ENCODE measurements around the gene GATAD2A. TPM values are rescaled to one million over a fixed set of nuclear protein-coding genes. Genes with fewer than 3 reads are reported as not detected.
A peak's percentile ranks its signal among the peaks of the same experiment; 100 is the strongest.

GATAD2A gene
- total RNA-seq, 6 experiments from 2014 or later, result 23.9 to 59.6 (median 39.2) TPM

DNA sequence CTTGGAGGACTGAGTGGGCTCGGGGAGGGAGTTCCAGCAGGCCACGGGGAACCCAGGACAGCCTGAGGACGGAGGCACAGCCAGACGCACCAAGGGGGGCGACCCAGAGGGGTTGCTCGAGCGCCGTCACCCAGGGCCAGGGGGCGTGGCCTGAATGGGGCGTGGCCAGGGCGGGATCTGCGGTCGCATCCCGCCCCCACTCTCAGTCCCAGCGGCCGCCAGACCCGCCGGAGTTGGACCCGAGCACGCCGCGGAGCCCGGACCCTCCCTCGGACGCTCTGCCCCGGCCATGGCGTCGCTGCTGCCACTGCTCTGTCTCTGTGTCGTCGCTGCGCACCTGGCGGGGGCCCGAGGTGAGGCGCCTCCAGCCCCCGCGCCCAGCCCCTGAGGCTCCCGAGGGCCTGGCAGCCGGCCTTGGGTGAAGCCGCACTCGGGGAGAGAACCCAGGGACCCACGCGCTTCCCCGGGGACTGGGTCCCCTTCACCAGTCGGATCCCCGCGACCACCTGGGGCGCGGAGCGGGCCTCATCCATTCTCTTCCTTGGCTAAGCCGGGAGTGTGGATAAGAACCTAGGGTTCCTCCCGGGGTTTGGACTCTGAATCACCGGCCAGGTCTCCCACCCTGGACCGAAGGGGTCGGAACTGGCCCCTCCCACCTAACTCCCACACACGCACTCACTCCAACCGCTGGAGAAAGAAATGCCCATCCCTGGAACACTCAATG is 132.7 kb downstream of the GATAD2A start, which contains the start of gene CILP2:
Gene CILP2 (plus strand): TSS at position 205 of the 724 bp plus-strand sequence. CDS start 85 bp downstream, at position 290.
- DNase-seq, result peak in 2 of 3 donors; percentile 45 to 50

DNA sequence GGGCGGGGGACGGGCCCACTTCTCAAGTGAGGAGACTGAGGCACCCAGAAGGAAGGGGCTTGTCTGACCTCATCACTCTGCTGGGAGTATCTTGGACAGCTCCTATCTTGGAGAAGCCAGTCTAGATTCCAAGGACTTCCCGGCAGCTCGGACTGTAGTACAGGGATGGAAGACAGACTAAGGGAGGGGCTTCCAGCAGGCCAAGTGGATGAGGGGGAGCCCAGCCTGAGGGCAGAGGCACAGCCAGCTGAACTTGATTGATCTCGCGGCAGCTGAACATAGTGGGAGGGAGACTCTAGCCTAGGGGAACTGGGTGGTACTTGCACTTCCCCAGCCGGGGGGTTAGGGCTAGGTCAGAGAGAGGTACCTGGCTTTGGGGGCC is 133.3 kb downstream of the GATAD2A start:
- no peaks in the 10 kb centered on the region for H3K36me3 ChIP-seq
- no peak overlapping the region for H3K27ac ChIP-seq
- peaks cover 0 to 3% (median 0%) of the 10 kb centered on the region in 4 donors for H3K4me1 ChIP-seq
- peaks cover 0 to 6% of the 10 kb centered on the region in 2 donors for H3K27me3 ChIP-seq
- DNase-seq (no peak), ATAC-seq (no peak)
- 24% methylated on average over 6 of the region's 7 CpGs for WGBS (ENCODE audit: insufficient coverage, low coverage, low lambda C conversion rate, missing lambda C conversion rate)
- intact Hi-C loops (cut with DNase I), result loop anchor here in 1 of 2 donors (5.0 kb wide), 1 partner anchor 424 kb away; no protein-coding TSS in a partner anchor
- TF ChIP-seq, protein P1, sequence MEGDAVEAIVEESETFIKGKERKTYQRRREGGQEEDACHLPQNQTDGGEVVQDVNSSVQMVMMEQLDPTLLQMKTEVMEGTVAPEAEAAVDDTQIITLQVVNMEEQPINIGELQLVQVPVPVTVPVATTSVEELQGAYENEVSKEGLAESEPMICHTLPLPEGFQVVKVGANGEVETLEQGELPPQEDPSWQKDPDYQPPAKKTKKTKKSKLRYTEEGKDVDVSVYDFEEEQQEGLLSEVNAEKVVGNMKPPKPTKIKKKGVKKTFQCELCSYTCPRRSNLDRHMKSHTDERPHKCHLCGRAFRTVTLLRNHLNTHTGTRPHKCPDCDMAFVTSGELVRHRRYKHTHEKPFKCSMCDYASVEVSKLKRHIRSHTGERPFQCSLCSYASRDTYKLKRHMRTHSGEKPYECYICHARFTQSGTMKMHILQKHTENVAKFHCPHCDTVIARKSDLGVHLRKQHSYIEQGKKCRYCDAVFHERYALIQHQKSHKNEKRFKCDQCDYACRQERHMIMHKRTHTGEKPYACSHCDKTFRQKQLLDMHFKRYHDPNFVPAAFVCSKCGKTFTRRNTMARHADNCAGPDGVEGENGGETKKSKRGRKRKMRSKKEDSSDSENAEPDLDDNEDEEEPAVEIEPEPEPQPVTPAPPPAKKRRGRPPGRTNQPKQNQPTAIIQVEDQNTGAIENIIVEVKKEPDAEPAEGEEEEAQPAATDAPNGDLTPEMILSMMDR (IDR thresholded peaks at IDR 0.05), result no peak
- TF ChIP-seq POLR2A (IDR thresholded peaks at IDR 0.05), result no peak
- no peak overlapping the region for H3K4me3 ChIP-seq
- H3K9me3 ChIP-seq, result no peaks in the 10 kb centered on the region

More for the DNA sequence above, 132.7 kb downstream of the GATAD2A start, which contains the start of gene CILP2:
- Histone ChIP-seq H3K4me3 (no peak within 1 kb of the TSS), H3K27ac (no peak within 1 kb of the TSS), H3K36me3 (no peaks in the 10 kb centered on the region), H3K4me1 (peaks cover 0 to 3% (median 0%) of the 10 kb centered on the region in 4 donors), H3K27me3 (peaks cover 0 to 6% of the 10 kb centered on the region in 2 donors), H3K9me3 (no peaks in the 10 kb centered on the region)
- ATAC-seq, result peak in 2 of 4 donors; percentile 16 to 34
- intact Hi-C loops (cut with DNase I), result loop anchor here in 1 of 2 donors (5.0 kb wide), 1 partner anchor 424 kb away; no protein-coding TSS in a partner anchor
- TF ChIP-seq POLR2A (IDR thresholded peaks at IDR 0.05), result no peak
- TF ChIP-seq, protein P1 (IDR thresholded peaks at IDR 0.05), result no peak
- WGBS (ENCODE audit: insufficient coverage, low coverage, low lambda C conversion rate, missing lambda C conversion rate), result 14% methylated on average over 1 of the region's 56 CpGs

DNA sequence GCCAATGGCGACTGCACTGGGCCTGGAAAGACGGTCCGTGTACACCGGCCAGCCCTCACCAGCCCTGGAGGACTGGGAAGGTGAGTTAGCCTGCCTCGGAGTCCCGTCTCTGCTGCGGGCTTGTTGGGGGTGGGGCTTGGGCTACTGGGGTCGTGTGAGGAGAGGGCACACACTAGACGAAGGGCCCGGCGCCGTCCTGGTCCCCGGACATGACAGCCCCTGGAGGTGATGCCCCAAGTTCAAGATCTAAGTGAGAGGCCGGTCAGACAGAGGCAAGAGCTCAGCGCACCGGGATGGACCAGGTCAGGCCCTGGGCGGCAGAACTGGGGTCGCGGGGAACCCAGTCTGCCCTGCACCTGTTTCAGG is 134.2 kb downstream of the GATAD2A start:
- WGBS (ENCODE audit: insufficient coverage, low coverage, low lambda C conversion rate, missing lambda C conversion rate), result 33% methylated on average over 1 of the region's 19 CpGs
- TF ChIP-seq POLR2A (IDR thresholded peaks at IDR 0.05), result no peak
- TF ChIP-seq, protein P1 (IDR thresholded peaks at IDR 0.05), result no peak
- no peaks in the 10 kb centered on the region for H3K9me3 ChIP-seq
- intact Hi-C loops (cut with DNase I), result loop anchor here (5.0 to 10.0 kb wide), 2 partner anchors 415 to 423 kb away; no protein-coding TSS in a partner anchor
- H3K4me3 ChIP-seq, result no peak overlapping the region
- H3K4me1 ChIP-seq, result peaks cover 0 to 3% (median 0%) of the 10 kb centered on the region in 4 donors
- peaks cover 0 to 6% of the 10 kb centered on the region in 2 donors for H3K27me3 ChIP-seq
- ATAC-seq (no peak), DNase-seq (peak in 1 of 3 donors; percentile 49)
- H3K36me3 ChIP-seq, result no peaks in the 10 kb centered on the region
- no peak overlapping the region for H3K27ac ChIP-seq

DNA sequence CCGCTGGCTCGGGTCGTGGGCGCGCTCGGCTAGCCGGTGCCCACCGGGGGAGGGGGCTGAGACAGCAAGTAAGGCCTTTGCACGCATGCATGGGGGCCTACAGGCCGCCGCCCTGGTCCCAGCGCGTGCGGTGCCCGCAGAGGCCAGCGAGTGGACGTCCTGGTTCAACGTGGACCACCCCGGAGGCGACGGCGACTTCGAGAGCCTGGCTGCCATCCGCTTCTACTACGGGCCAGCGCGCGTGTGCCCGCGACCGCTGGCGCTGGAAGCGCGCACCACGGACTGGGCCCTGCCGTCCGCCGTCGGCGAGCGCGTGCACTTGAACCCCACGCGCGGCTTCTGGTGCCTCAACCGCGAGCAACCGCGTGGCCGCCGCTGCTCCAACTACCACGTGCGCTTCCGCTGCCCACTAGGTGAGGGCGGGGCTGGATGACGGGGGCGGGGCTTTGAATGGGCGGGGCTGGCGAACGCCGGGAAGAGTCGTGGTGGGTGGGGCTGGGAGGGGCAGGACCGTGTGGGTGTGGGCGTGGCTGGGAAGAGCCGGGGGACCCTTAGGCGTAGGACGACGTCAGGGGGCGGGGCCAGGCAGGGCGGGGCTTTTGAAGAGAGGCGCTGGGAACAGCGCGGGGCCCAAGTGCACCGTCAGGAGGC is 134.7 kb downstream of the GATAD2A start:
- no peak overlapping the region for H3K27ac ChIP-seq
- 0% methylated on average over 1 of the region's 74 CpGs for WGBS (ENCODE audit: insufficient coverage, low coverage, low lambda C conversion rate, missing lambda C conversion rate)
- peak in 3 of 4 donors; percentile 34 to 40 (median 36) for ATAC-seq
- H3K9me3 ChIP-seq, result no peaks in the 10 kb centered on the region
- intact Hi-C loops (cut with DNase I), result loop anchor here in 1 of 2 donors (10.0 kb wide), 1 partner anchor 415 kb away; no protein-coding TSS in a partner anchor
- no peaks in the 10 kb centered on the region for H3K36me3 ChIP-seq
- TF ChIP-seq POLR2A (IDR thresholded peaks at IDR 0.05), result no peak
- TF ChIP-seq, protein P1 (IDR thresholded peaks at IDR 0.05), result no peak
- H3K4me1 ChIP-seq, result peaks cover 0 to 3% (median 0%) of the 10 kb centered on the region in 4 donors
- H3K4me3 ChIP-seq, result no peak overlapping the region
- H3K27me3 ChIP-seq, result peaks cover 0 to 6% of the 10 kb centered on the region in 2 donors
- DNase-seq, result peak; percentile 63 to 79 (median 63)
